HEK293T (cell line): ENCODE measurements around the gene LMAN1L.

Experiments used
- CTCF ChIA-PET: fragments of 350-600 bp; formaldehyde crosslinking; extraction: SDS; loops from one replicate; lab custom pipeline; 2021; ENCODE audit warnings: antibody characterized with exemption, inconsistent platforms; lab: Yijun Ruan, JAX
- POLR2A ChIA-PET: fragments of 350-600 bp; formaldehyde crosslinking; extraction: SDS; loops from one replicate; lab custom pipeline; 2020; ENCODE audit warnings: antibody characterized with exemption, inconsistent platforms; lab: Yijun Ruan, JAX
- DNase-seq: peaks from one replicate; pipeline ENCODE4 v3.0.0; 2012; ENCODE audit warnings: mixed read lengths; ENCODE audit errors: extremely low spot score
- ARNT ChIP-seq: fragments of 450-650 bp; IDR thresholded peaks from 2 replicates; pipeline ENCODE4 v1.6.1; 2017; ENCODE audit warnings: mild to moderate bottlenecking
- CTBP1 ChIP-seq: fragments of 450-650 bp; IDR thresholded peaks from 2 replicates; pipeline ENCODE4 v1.6.1; 2016; ENCODE audit warnings: borderline replicate concordance
- ELF4 ChIP-seq: fragments of 450-650 bp; IDR thresholded peaks from 2 replicates; pipeline ENCODE4 v1.6.1; 2017; ENCODE audit warnings: antibody characterized with exemption
- FOXA1 ChIP-seq: fragments of 450-650 bp; IDR thresholded peaks from 2 replicates; pipeline ENCODE4 v1.6.1; 2016; ENCODE audit warnings: mild to moderate bottlenecking
- FOXK2 ChIP-seq: fragments of 450-650 bp; IDR thresholded peaks from 2 replicates; pipeline ENCODE4 v1.6.1; 2016; ENCODE audit warnings: mild to moderate bottlenecking
- FOXM1 ChIP-seq: fragments of 450-650 bp; IDR thresholded peaks from 2 replicates; pipeline ENCODE4 v1.6.1; 2017; ENCODE audit warnings: mild to moderate bottlenecking, borderline replicate concordance
- HDGF ChIP-seq: fragments of 450-650 bp; IDR thresholded peaks from 2 replicates; pipeline ENCODE4 v1.6.1; 2017; ENCODE audit warnings: antibody characterized with exemption, borderline replicate concordance
- L3MBTL2 ChIP-seq: fragments of 450-650 bp; conservative IDR thresholded peaks from 2 replicates; pipeline ENCODE4 v1.6.1; 2016; ENCODE audit warnings: mild to moderate bottlenecking
- LEF1 ChIP-seq: fragments of 450-650 bp; IDR thresholded peaks from 2 replicates; pipeline ENCODE4 v1.6.1; 2017; ENCODE audit warnings: mild to moderate bottlenecking, borderline replicate concordance
- NFRKB ChIP-seq: fragments of 450-650 bp; IDR thresholded peaks from 2 replicates; pipeline ENCODE4 v1.6.1; 2016; ENCODE audit warnings: mild to moderate bottlenecking, moderate library complexity
- SP1 ChIP-seq: fragments of 450-650 bp; IDR thresholded peaks from 2 replicates; pipeline ENCODE4 v1.6.1; 2017
- SUZ12 ChIP-seq: fragments of 450-650 bp; IDR thresholded peaks from 2 replicates; pipeline ENCODE4 v1.6.1; 2016; ENCODE audit warnings: mild to moderate bottlenecking
- TARDBP ChIP-seq: fragments of 450-650 bp; IDR thresholded peaks from 2 replicates; pipeline ENCODE4 v1.6.1; 2016
- ZNF384 ChIP-seq: fragments of 450-650 bp; IDR thresholded peaks from 2 replicates; pipeline ENCODE4 v1.6.1; 2016
- TF ChIP-seq, protein P1 (sequence below): fragments of 450-650 bp; IDR thresholded peaks from 2 replicates; pipeline ENCODE4 v1.6.1; 2016

Gene LMAN1L

DNA sequence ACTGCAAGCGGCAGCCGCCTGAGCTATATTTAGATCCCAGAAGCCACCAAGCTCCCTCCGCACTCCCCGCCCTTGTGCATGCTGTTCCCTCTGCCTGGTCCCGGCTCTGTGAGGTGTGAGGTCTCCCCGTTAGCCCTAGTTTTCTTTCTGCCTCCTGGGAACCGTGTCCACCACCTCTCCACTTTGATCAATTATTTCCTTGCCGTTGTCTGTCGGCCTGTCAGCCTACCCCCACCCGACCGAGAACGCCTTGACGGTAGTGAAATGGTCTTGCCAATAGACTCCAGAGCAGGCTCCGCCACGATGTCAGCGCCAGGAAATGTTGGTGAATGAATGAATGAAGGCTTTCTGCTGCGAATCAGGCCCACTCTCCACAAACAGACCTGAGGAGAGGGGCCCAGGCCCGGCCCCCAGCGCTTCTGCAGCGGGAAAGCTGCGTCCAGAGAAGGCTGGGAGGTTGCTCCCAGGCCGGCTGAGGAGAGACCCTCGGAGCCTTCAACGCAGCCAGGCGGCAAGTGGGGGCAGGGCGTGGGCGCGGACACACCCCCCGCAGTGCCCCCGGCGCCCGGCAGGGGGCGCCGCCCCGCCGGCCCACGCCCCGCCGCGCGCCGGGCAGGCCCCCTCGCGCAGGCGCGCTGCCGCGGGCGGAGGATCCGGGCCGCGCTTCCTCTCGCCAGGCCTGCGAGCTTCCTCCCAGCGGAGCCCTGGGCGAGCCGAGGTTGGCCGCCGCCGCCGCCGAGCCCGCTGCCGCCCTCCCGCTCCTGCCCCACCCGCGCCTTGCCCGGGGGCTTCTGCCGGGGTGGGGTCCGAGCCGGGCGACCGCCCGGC, 31.0 kb upstream of the LMAN1L start, which contains the start of gene CSK:
Gene CSK, plus strand, starts transcription at position 650 of the 828 bp plus-strand sequence. CDS start 16,218 bp downstream, outside the sequence.
- CTCF ChIA-PET = interaction anchor here (0.7 to 6.5 kb wide), 9 partner anchors 12 to 172 kb away, joined by 3 to 75 read pairs (median 3); partner anchors contain the start of gene LMAN1L
- peak; percentile 98 for DNase-seq
- POLR2A ChIA-PET = interaction anchor here (0.5 to 1.6 kb wide), 4 partner anchors 11 to 173 kb away, joined by 3 to 7 read pairs (median 4); no protein-coding TSS in a partner anchor
- no peak for TF ChIP-seq TARDBP
- peak; percentile 34; the same call in 1 of the 2 replicates for TF ChIP-seq ARNT
- TF ChIP-seq FOXM1 = 0 out of 2 replicates have a peak, but pooled peaks have one; percentile 42
- peak; percentile 91 for TF ChIP-seq L3MBTL2

DNA sequence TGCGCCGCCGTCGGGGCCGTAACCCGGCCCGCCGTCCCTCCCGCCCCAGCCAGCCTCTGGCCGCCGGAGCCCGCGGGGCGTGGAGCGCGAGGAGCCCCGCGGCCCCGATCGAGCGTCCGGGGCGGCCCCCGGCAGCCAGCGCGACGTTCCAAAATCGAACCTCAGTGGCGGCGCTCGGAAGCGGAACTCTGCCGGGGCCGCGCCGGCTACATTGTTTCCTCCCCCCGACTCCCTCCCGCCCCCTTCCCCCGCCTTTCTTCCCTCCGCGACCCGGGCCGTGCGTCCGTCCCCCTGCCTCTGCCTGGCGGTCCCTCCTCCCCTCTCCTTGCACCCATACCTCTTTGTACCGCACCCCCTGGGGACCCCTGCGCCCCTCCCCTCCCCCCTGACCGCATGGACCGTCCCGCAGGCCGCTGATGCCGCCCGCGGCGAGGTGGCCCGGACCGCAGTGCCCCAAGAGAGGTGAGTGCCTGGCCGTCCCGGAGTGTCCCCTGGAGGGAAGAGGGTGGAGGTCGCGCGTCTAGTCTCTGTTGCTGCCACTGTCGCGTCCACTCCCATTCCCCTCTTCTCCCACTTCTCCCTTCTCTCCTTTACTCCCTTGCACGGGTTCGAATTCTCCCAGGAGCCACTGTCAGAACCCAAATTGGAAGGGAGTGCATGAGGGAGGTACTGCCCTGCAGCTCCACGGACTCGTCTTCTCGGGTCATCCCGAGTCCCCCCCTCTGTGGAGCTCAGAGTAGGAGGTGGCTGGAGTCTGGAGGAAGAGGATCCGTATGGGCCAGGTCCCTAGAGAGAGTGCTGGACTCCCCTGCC, 30.2 kb upstream of the LMAN1L start:
- DNase-seq = peak; percentile 56
- POLR2A ChIA-PET = interaction anchor here (0.7 to 2.3 kb wide), 10 partner anchors 11 to 213 kb away, joined by 3 to 7 read pairs (median 4); partner anchors contain the start of genes FAM219B, MPI and RPP25
- TF ChIP-seq ARNT (0 out of 2 replicates have a peak, but pooled peaks have one; percentile 0), L3MBTL2 (no peak)
- CTCF ChIA-PET = interaction anchor here (0.6 to 6.5 kb wide), 6 partner anchors 12 to 988 kb away, joined by 3 to 75 read pairs (median 4); no protein-coding TSS in a partner anchor

DNA sequence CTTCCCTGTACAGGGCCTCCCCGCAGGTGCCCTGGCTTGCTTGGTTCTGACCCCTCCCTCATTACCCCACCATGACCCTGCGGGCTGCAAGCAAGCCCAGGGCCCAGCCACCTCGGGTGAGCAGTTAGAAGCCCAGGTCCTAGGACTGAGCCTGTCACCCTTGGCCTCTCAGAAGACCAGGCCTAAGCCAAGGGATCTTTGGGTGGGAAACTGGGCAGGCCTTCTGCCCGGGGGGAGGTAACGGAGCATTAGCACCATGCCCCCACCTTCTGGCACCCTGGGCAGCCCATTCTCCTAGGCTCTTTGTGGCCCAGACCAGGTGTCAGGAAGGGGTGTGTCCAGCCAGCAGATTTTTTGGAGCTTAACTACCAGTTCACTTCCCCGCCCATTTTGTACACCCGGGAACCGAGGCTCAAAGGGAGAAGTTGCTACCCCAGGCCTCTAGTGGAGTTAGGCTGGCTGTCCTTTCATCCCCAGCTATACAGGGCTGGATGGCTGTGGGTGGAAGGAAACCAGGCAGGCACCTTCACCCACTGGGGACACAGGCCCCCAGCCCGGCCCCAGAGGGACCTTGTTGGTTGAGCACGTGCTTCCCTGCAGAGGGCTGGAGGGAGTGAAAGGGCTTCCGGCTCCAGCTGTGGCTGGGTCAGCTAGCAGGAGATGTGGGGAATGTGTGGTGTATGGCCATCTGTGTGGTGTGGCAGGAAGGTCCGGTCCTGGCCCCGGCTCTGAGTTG, 29.4 kb upstream of the LMAN1L start:
- TF ChIP-seq ARNT (no peak), HDGF (0 out of 2 replicates have a peak, but pooled peaks have one; percentile 29), L3MBTL2 (peak; percentile 83)
- no peak for DNase-seq
- ChIA-PET CTCF (interaction anchor here (0.6 to 6.5 kb wide), 7 partner anchors 10 to 413 kb away, joined by 3 to 75 read pairs (median 3); no protein-coding TSS in a partner anchor), POLR2A (interaction anchor here (0.7 to 2.3 kb wide), 10 partner anchors 10 to 212 kb away, joined by 3 to 7 read pairs (median 4); partner anchors contain the start of genes FAM219B, MPI, RPP25 and ULK3)

DNA sequence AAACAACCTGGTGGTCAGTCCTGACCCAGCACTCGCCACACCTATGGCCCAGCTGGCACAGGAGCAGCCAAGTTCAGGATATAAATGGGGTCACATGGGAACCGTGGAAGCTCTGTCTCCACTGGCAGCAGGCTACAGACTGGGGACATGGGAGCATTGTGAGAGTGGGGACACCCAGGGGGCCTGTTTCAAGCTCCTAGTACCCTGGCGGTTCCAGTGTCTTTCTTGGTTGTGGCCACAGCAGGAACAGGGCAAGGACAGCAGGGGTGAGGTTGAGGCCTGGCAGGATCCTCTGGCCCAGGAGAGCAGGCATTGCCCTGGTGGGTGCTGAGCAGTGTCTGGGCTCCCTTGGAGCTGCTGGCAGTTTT, 28.8 kb upstream of the LMAN1L start:
- CTCF ChIA-PET = interaction anchor here (0.6 to 6.5 kb wide), 6 partner anchors 10 to 413 kb away, joined by 3 to 75 read pairs (median 3); no protein-coding TSS in a partner anchor
- DNase-seq = no peak
- POLR2A ChIA-PET = interaction anchor here (0.8 to 2.3 kb wide), 7 partner anchors 9 to 173 kb away, joined by 3 to 7 read pairs (median 4); partner anchors contain the start of genes MPI, RPP25 and ULK3
- TF ChIP-seq, protein P1, sequence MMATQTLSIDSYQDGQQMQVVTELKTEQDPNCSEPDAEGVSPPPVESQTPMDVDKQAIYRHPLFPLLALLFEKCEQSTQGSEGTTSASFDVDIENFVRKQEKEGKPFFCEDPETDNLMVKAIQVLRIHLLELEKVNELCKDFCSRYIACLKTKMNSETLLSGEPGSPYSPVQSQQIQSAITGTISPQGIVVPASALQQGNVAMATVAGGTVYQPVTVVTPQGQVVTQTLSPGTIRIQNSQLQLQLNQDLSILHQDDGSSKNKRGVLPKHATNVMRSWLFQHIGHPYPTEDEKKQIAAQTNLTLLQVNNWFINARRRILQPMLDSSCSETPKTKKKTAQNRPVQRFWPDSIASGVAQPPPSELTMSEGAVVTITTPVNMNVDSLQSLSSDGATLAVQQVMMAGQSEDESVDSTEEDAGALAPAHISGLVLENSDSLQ = no peak
- no peak for TF ChIP-seq FOXM1
- TF ChIP-seq ELF4 = no peak
- no peak for TF ChIP-seq ZNF384
- no peak for TF ChIP-seq ARNT
- TF ChIP-seq HDGF = 0 out of 2 replicates have a peak, but pooled peaks have one; percentile 1
- no peak for TF ChIP-seq FOXA1

DNA sequence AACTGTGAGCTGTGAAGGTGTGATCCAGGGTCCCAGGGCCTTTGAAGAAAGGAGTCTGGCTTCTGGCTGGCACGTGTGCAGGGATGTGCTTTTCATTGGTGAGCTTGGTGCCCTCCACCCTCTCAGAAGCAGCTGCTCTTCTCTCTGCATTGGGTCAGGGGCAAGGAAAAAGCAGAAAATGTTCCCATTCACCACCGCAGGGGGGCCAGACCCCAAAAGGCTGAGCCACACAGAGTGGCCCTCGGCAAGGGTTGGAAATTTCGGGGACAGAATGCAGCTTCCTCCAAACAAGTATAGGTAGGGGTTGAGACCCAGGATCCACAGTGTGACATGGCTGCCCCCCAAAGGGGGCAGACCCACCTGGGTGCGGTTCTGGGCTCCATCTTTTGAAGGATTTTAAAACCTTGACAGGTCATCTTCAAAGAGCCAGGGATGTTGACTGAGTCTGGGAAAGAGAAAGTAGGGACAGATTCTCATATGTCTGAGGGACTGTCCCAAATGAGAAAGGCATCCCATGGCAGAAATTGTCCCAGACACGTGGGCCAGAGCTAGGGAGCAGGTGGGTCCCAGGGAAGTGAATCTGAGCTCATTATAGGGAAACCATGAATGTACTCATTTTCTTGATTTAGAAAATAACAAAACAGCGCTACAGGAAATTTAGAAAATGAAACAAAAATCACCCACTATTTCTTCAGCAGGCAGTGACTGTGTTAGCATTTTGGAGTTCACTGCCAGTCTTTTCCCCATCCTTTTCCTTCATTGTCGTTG, 28.0 kb upstream of the LMAN1L start:
- ChIA-PET CTCF (interaction anchor here (0.7 to 6.5 kb wide), 5 partner anchors 9 to 170 kb away, joined by 3 to 75 read pairs (median 4); partner anchors contain the start of gene ULK3), POLR2A (interaction anchor here (1.6 to 2.3 kb wide), 3 partner anchors 24 to 105 kb away, joined by 3 to 6 read pairs (median 4); partner anchors contain the start of gene MPI)
- DNase-seq = no peak
- TF ChIP-seq SP1 (no peak), SUZ12 (no peak), LEF1 (no peak), NFRKB (no peak), FOXK2 (no peak), TARDBP (no peak), ELF4 (no peak), FOXA1 (no peak), L3MBTL2 (no peak), ZNF384 (no peak), HDGF (no peak), CTBP1 (no peak), FOXM1 (no peak)
- TF ChIP-seq, protein P1 = no peak
